GM23338 (cell line): ENCODE results near the gene C18orf54. TPM values are rescaled to one million over a fixed set of nuclear protein-coding genes. Genes with fewer than 3 reads are reported as not detected.

Source experiments
- ATAC-seq: fragments of 200-7000 bp; cut with Tn5 transposase; 3 replicates; pipeline ENCODE4 v1.9.1; 2020
- DNase-seq: peaks from one replicate; pipeline ENCODE4 v3.0.0-alpha.2; 2015; ENCODE audit warnings: low spot score
- H2AFZ ChIP-seq: fragments of 200-600 bp; sonication (generic); 2 replicates; pipeline ENCODE4 v1.8.0; 2016; ENCODE audit warnings: antibody characterized with exemption, mild to moderate bottlenecking, moderate library complexity
- H3F3A ChIP-seq: fragments of 200-600 bp; sonication (generic); replicated peaks from 2 replicates; pipeline ENCODE4 v1.8.0; 2017; ENCODE audit warnings: antibody characterized with exemption, mixed run types, low read depth
- H3K27ac ChIP-seq: fragments of 200-600 bp; sonication (generic); 2 replicates; pipeline ENCODE4 v1.6.1; 2016; ENCODE audit warnings: low read depth
- H3K27me3 ChIP-seq: fragments of 200-600 bp; sonication (generic); 2 replicates; pipeline ENCODE4 v1.8.0; 2016; ENCODE audit warnings: mild to moderate bottlenecking, mixed run types, moderate library complexity; ENCODE audit not compliant: insufficient read depth
- H3K36me3 ChIP-seq: fragments of 200-600 bp; sonication (generic); 2 replicates; pipeline ENCODE4 v1.8.0; 2016; ENCODE audit warnings: mild to moderate bottlenecking; ENCODE audit not compliant: insufficient read depth
- H3K4me1 ChIP-seq: fragments of 200-600 bp; sonication (generic); 2 replicates; pipeline ENCODE4 v1.8.0; 2016; ENCODE audit warnings: mild to moderate bottlenecking, moderate library complexity; ENCODE audit not compliant: insufficient read depth
- H3K4me2 ChIP-seq: fragments of 200-600 bp; sonication (generic); 2 replicates; pipeline ENCODE4 v1.7.1; 2017; ENCODE audit warnings: mixed run types
- H3K4me3 ChIP-seq: fragments of 200-600 bp; sonication (generic); 2 replicates; pipeline ENCODE4 v1.6.1; 2016; ENCODE audit warnings: mixed run types
- H3K79me2 ChIP-seq: fragments of 200-600 bp; sonication (generic); replicated peaks from 2 replicates; pipeline ENCODE4 v1.8.0; 2017; ENCODE audit warnings: mild to moderate bottlenecking; ENCODE audit not compliant: insufficient read depth
- H3K9me2 ChIP-seq: fragments of 200-600 bp; sonication (generic); 2 replicates; pipeline ENCODE4 v1.8.0; 2017; ENCODE audit not compliant: insufficient read depth
- H4K20me1 ChIP-seq: fragments of 200-600 bp; sonication (generic); replicated peaks from 2 replicates; pipeline ENCODE4 v1.8.0; 2017; ENCODE audit warnings: mild to moderate bottlenecking; ENCODE audit not compliant: insufficient read depth
- H3K27ac Mint-ChIP-seq: 2 replicates; pipeline ENCODE4 v1.8.0; 2020; ENCODE audit warnings: inconsistent platforms, mild to moderate bottlenecking, moderate library complexity, mixed read lengths
- H3K27me3 Mint-ChIP-seq: 3 replicates; pipeline ENCODE4 v1.8.0; 2022; ENCODE audit warnings: low read depth, mild to moderate bottlenecking, moderate library complexity, mixed read lengths, inconsistent platforms; ENCODE audit not compliant: insufficient read depth, poor library complexity
- H3K36me3 Mint-ChIP-seq: 3 replicates; pipeline ENCODE4 v1.8.0; 2021; ENCODE audit warnings: low read depth, mild to moderate bottlenecking, inconsistent platforms, moderate library complexity, mixed read lengths
- H3K4me1 Mint-ChIP-seq: 3 replicates; pipeline ENCODE4 v1.8.0; 2020; ENCODE audit warnings: mild to moderate bottlenecking, inconsistent platforms, mixed read lengths
- H3K4me3 Mint-ChIP-seq: 3 replicates; pipeline ENCODE4 v1.8.0; 2021; ENCODE audit warnings: moderate library complexity, mild to moderate bottlenecking, inconsistent platforms, mixed read lengths
- H3K9me3 Mint-ChIP-seq: 3 replicates; pipeline ENCODE4 v1.8.0; 2020; ENCODE audit warnings: moderate library complexity, mild to moderate bottlenecking, inconsistent platforms, mixed read lengths
- CREB1 ChIP-seq: fragments of 250-450 bp; sonication (Bioruptor Pico); IDR thresholded peaks from 2 replicates; pipeline ENCODE4 v1.5.0; 2020; ENCODE audit warnings: low read depth, mild to moderate bottlenecking, moderate library complexity
- EZH2phosphoT487 ChIP-seq: fragments of 200-600 bp; sonication (generic); IDR thresholded peaks from one replicate; pipeline ENCODE4 v1.8.1; 2018; ENCODE audit warnings: antibody characterized with exemption; ENCODE audit not compliant: unreplicated experiment
- STAT1 ChIP-seq: IDR thresholded peaks from one replicate; pipeline ENCODE4 v1.6.1; 2016; ENCODE audit warnings: antibody characterized with exemption; ENCODE audit not compliant: unreplicated experiment
- ZNF114 ChIP-seq: fragments of 250-450 bp; sonication (Bioruptor Pico); IDR thresholded peaks from 2 replicates; pipeline ENCODE4 v1.5.0; 2020; ENCODE audit warnings: mild to moderate bottlenecking, moderate library complexity
- ZNF331 ChIP-seq: fragments of 250-450 bp; sonication (Bioruptor Pico); IDR thresholded peaks from 2 replicates; pipeline ENCODE4 v1.5.0; 2020; ENCODE audit warnings: low read depth, mild to moderate bottlenecking, moderate library complexity
- polyA plus RNA-seq: library from polyadenylated mRNA; unstranded; fragments of >200 nt; fragmentation: Nextera tagmentation; extraction: Ambion mirVana; gene quantifications from 2 replicates; pipeline ENCODE4 v1.2.1, GENCODE V29; 2016
- total RNA-seq: library from RNA; depleted of rRNA; stranded (reverse); fragments of >200 nt; shearing (Covaris generic); gene quantifications from 2 replicates; pipeline ENCODE4 v1.2.3, GENCODE V29; 2014
- TF ChIP-seq, protein P1 (sequence below): fragments of 250-450 bp; sonication (Bioruptor Pico); IDR thresholded peaks from 2 replicates; pipeline ENCODE4 v1.5.0; 2020; ENCODE audit warnings: mild to moderate bottlenecking, moderate library complexity
- TF ChIP-seq, protein P2 (sequence below): IDR thresholded peaks from 2 replicates; pipeline ENCODE4 v1.6.1; 2016; ENCODE audit warnings: antibody characterized with exemption

C18orf54 gene
- total and polyA plus RNA-seq, 2 experiments from 2014 or later: 13.9 to 29.6 TPM

DNA sequence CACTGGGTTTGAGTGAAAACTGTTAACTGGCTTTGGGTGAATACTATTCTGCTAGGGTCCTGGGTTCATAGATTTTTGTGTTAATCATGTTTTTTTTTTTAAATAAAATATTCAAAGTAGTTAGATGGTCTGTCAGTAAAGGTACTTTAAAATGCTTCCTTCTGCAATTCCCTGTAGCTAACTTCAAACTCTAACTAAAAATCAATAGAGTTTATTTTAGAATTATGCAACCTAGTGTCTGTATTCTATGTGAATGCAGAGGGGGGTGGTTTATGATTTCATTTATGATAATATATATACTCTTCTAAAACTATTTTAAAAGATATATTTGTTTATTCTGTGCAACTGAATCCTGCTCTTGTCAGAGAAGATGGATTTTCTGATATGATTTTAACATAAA is 27.9 kb upstream of the C18orf54 start (continued):
- TF ChIP-seq, protein P1, sequence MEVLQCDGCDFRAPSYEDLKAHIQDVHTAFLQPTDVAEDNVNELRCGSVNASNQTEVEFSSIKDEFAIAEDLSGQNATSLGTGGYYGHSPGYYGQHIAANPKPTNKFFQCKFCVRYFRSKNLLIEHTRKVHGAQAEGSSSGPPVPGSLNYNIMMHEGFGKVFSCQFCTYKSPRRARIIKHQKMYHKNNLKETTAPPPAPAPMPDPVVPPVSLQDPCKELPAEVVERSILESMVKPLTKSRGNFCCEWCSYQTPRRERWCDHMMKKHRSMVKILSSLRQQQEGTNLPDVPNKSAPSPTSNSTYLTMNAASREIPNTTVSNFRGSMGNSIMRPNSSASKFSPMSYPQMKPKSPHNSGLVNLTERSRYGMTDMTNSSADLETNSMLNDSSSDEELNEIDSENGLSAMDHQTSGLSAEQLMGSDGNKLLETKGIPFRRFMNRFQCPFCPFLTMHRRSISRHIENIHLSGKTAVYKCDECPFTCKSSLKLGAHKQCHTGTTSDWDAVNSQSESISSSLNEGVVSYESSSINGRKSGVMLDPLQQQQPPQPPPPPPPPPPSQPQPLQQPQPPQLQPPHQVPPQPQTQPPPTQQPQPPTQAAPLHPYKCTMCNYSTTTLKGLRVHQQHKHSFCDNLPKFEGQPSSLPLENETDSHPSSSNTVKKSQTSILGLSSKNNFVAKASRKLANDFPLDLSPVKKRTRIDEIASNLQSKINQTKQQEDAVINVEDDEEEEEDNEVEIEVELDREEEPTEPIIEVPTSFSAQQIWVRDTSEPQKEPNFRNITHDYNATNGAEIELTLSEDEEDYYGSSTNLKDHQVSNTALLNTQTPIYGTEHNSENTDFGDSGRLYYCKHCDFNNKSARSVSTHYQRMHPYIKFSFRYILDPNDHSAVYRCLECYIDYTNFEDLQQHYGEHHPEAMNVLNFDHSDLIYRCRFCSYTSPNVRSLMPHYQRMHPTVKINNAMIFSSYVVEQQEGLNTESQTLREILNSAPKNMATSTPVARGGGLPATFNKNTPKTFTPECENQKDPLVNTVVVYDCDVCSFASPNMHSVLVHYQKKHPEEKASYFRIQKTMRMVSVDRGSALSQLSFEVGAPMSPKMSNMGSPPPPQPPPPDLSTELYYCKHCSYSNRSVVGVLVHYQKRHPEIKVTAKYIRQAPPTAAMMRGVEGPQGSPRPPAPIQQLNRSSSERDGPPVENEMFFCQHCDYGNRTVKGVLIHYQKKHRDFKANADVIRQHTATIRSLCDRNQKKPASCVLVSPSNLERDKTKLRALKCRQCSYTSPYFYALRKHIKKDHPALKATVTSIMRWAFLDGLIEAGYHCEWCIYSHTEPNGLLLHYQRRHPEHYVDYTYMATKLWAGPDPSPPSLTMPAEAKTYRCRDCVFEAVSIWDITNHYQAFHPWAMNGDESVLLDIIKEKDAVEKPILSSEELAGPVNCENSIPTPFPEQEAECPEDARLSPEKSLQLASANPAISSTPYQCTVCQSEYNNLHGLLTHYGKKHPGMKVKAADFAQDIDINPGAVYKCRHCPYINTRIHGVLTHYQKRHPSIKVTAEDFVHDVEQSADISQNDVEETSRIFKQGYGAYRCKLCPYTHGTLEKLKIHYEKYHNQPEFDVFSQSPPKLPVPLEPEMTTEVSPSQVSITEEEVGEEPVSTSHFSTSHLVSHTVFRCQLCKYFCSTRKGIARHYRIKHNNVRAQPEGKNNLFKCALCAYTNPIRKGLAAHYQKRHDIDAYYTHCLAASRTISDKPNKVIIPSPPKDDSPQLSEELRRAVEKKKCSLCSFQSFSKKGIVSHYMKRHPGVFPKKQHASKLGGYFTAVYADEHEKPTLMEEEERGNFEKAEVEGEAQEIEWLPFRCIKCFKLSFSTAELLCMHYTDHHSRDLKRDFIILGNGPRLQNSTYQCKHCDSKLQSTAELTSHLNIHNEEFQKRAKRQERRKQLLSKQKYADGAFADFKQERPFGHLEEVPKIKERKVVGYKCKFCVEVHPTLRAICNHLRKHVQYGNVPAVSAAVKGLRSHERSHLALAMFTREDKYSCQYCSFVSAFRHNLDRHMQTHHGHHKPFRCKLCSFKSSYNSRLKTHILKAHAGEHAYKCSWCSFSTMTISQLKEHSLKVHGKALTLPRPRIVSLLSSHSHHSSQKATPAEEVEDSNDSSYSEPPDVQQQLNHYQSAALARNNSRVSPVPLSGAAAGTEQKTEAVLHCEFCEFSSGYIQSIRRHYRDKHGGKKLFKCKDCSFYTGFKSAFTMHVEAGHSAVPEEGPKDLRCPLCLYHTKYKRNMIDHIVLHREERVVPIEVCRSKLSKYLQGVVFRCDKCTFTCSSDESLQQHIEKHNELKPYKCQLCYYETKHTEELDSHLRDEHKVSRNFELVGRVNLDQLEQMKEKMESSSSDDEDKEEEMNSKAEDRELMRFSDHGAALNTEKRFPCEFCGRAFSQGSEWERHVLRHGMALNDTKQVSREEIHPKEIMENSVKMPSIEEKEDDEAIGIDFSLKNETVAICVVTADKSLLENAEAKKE (CRISPR knock-in tag): no peak
- TF ChIP-seq ZNF114 (CRISPR knock-in tag): no peak
- no peak for TF ChIP-seq ZNF331 (CRISPR knock-in tag)
- TF ChIP-seq, protein P2, sequence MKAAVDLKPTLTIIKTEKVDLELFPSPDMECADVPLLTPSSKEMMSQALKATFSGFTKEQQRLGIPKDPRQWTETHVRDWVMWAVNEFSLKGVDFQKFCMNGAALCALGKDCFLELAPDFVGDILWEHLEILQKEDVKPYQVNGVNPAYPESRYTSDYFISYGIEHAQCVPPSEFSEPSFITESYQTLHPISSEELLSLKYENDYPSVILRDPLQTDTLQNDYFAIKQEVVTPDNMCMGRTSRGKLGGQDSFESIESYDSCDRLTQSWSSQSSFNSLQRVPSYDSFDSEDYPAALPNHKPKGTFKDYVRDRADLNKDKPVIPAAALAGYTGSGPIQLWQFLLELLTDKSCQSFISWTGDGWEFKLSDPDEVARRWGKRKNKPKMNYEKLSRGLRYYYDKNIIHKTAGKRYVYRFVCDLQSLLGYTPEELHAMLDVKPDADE: no peak
- TF ChIP-seq EZH2phosphoT487: no peak

DNA sequence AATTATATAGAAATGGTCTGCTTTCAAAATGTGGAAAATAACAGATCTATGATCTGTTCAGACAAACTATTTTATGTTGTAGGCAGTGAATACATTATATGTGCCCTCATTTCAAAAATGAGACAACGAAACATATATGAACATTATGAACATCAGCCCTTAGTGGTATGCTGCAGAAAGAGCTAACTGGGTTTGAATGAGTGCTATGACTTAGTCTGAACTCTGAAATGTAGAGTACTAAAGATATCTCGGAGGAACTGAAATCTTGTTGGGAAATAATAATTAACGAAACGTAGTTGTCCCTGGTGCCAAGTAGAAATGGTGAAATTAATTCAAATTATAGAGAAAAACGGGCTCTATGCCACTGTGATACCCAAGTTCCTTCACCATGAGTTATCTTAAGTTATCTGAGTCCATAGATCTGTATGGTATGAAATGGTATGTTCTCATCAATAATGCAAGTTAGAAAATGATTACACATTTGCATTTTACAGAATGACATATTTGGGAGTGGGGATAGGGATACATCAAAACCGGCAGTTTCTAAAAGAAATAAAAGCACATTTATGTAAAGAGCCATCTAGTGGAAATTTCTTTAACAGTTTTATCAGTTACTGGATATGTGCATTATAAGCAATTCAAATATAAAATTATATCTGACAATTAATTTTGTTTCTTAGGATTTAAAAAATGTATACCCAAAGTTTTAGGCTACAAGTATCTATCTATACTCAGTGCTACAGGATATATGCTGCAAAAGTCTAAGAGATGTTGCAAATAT is 26.7 kb upstream of the C18orf54 start:
- no peak for DNase-seq
- H3K4me1 ChIP-seq: no peaks in the 10 kb centered on the region
- H3K27me3 ChIP-seq: no peaks in the 10 kb centered on the region
- no peaks in the 10 kb centered on the region for H3K4me1 Mint-ChIP-seq
- H3K4me3 Mint-ChIP-seq: no peak overlapping the region
- H3K79me2 ChIP-seq: no peaks in the 10 kb centered on the region
- H3K36me3 ChIP-seq: no peaks in the 10 kb centered on the region
- H3K9me2 ChIP-seq: no peaks in the 10 kb centered on the region
- H2AFZ ChIP-seq: no peak overlapping the region
- ATAC-seq: no peak
- H3K27ac ChIP-seq: no peak overlapping the region
- no peak overlapping the region for H3K4me2 ChIP-seq
- no peaks in the 10 kb centered on the region for H4K20me1 ChIP-seq
- H3F3A ChIP-seq: no peaks in the 10 kb centered on the region
- H3K4me3 ChIP-seq: no peak overlapping the region
- H3K27me3 Mint-ChIP-seq: peaks cover 2% of the 10 kb centered on the region
- H3K9me3 Mint-ChIP-seq: peaks cover 2% of the 10 kb centered on the region; the same call in 2 of the 3 replicates
- no peak overlapping the region for H3K27ac Mint-ChIP-seq
- no peaks in the 10 kb centered on the region for H3K36me3 Mint-ChIP-seq
- no peak for TF ChIP-seq ZNF331 (CRISPR knock-in tag)
- no peak for TF ChIP-seq ZNF114 (CRISPR knock-in tag)
- no peak for TF ChIP-seq STAT1
- TF ChIP-seq CREB1: no peak
- no peak for TF ChIP-seq EZH2phosphoT487
- TF ChIP-seq, protein P1 (CRISPR knock-in tag): no peak
